Heart left ventricle (tissue), 16 donors: Measurements from ENCODE around the gene FAM171A1. TPM values are rescaled to one million over a fixed set of nuclear protein-coding genes. Genes with fewer than 3 reads are reported as not detected.

Source experiments
- ATAC-seq, 4 donors: fragments of 200-7000 bp; cut with Tn5 transposase; one replicate each; pipeline ENCODE4 v1.9.1; 2020 to 2022; ENCODE audit warnings: moderate library complexity in 4 of 4, mild to moderate bottlenecking in 3 of 4, moderate number of reproducible peaks in 1 of 4
- DNase-seq, 5 donors: peaks; one replicate each; pipeline ENCODE4 v3.0.0-alpha.2; 2020
- H3K27ac ChIP-seq, 12 donors: fragments of 200-600 bp; sonication (generic) in 4 of 12; one replicate each; pipeline versions ENCODE4 v1.5.0 to v1.8.0; 2016 to 2022; ENCODE audit warnings: mild to moderate bottlenecking in 2 of 12
- H3K27me3 ChIP-seq, 9 donors: fragments of 200-600 bp; sonication (generic) in 2 of 9; one replicate each; pipeline versions ENCODE4 v1.5.1 to v1.8.0; 2016 to 2022; ENCODE audit warnings: mild to moderate bottlenecking in 3 of 9
- H3K36me3 ChIP-seq, 9 donors: fragments of 200-600 bp; sonication (generic) in 2 of 9; one replicate each; pipeline versions ENCODE4 v1.5.0 to v1.8.0; 2018 to 2022; ENCODE audit warnings: mild to moderate bottlenecking in 2 of 9
- H3K4me1 ChIP-seq, 12 donors: fragments of 200-600 bp; sonication (generic) in 4 of 12; one replicate each; pipeline versions ENCODE4 v1.5.0 to v1.8.0; 2016 to 2022; ENCODE audit warnings: mild to moderate bottlenecking in 3 of 12
- H3K4me3 ChIP-seq, 12 donors: fragments of 200-600 bp; sonication (generic) in 4 of 12; one replicate each; pipeline versions ENCODE4 v1.5.0 to v1.8.0; 2017 to 2022; ENCODE audit warnings: mild to moderate bottlenecking in 9 of 12, moderate library complexity in 4 of 12
- H3K9me3 ChIP-seq, 12 donors: fragments of 200-600 bp; sonication (generic) in 4 of 12; one replicate each; pipeline versions ENCODE4 v1.5.0 to v1.8.0; 2016 to 2022; ENCODE audit warnings: mild to moderate bottlenecking in 1 of 12
- CTCF ChIP-seq, 12 donors: fragments of 200-600 bp; sonication (generic) in 4 of 12; IDR thresholded peaks; one replicate each; pipeline versions ENCODE4 v1.5.0 to v1.8.0; 2018 to 2022; ENCODE audit warnings: antibody characterized with exemption in 12 of 12, mild to moderate bottlenecking in 5 of 12
- POLR2A ChIP-seq, 2 donors: fragments of 450-650 bp; IDR thresholded peaks; one replicate each; pipeline ENCODE4 v1.6.1; 2017; ENCODE audit warnings: antibody characterized with exemption in 2 of 2, mild to moderate bottlenecking in 2 of 2, moderate library complexity in 2 of 2
- WGBS, 4 donors: extraction: QIAGEN DNeasy Blood & Tissue Kit in 2 of 4; methylation state at CpG; one replicate each; pipeline versions ENCODE4 v1.1.5 to v1.1.7; 2013 to 2018; 5-methylcytosine and 5-hydroxymethylcytosine counted together
- intact Hi-C, 10 donors: fragments of 100-400 bp; cut with DNase I; formaldehyde crosslinking; loops; one replicate each; pipeline versions ENCODE4 v1.11.1 to v1.14.2; 2022
- polyA plus RNA-seq, 2 donors: library from polyadenylated mRNA; stranded (reverse); fragments of 200-250 nt; gene quantifications; one replicate each; pipeline ENCODE4 v1.2.3, GENCODE V29; 2013
- total RNA-seq, 9 donors: library from RNA; depleted of rRNA in 2 of 9; stranded (reverse); fragments of >200 nt in 2 of 9; fragmentation: NEBNext Ultra II Directional in 3 of 9; extraction: Animal tissue kit (Norgen Biotek cat#: 25700) in 3 of 9; gene quantifications; one replicate each; pipeline versions ENCODE4 v1.1.0 to v1.2.4, GENCODE V29; 2016 to 2023
- donor health status: ischemic (EF 13 %, LVEDD 7.1; RV severe dilation, severe dysfunction).
- donor health status: healthy with polysubstance abuse.
- donor health status: DM: no; HTN: yes; CAD: no.
- donor health status: DM: no; HTN: no; CAD: no.
- donor health status: ischemic (EF 25% LVEDD 6.9; RV normal size, moderate dysfunction).
- donor health status: ischemic (EF 25% LVEDD 5.7; RV mildly dilated, moderate dysfunction).
- donor health status: healthy.
- donor health status: DM: yes; HTN: yes; CAD: no.
- donor health status: ischemic (EF 35%, LVEDD 5.7; RV mildly dilated, moderate dysfunction).
- donor health status: nonischemic (EF 11% LVEDD 7.7; RV severe dilation, severe dysfunction).
- donor health status: DM: yes; HTN: yes; CAD: no.
- donor health status: PGD.
- donor health status: ischemic (EF 29% LVEDD 5.4; RV normal size, mild dysfunction).
- donor health status: nonischemic (EF 23%, LVEDD 6.1; RV moderate dilation, normal function).

FAM171A1 gene
- total and polyA plus RNA-seq, 11 donors: 4.1 to 18.0 (median 9.8) TPM

GRCh38 chr10:15201589-15202300 lies 169.3 kb downstream of the FAM171A1 start:
- 73 to 79% (median 75%) methylated on average over 6 of the region's 6 CpGs for WGBS, 4 donors
- intact Hi-C loops: loop anchor here in 1 of 10 donors (5.0 kb wide), 1 partner anchor 34 kb away; the partner anchor contains the start of gene NMT2
- TF ChIP-seq CTCF (IDR thresholded peaks at IDR 0.05) (no peak), POLR2A (IDR thresholded peaks at IDR 0.05) (no peak)
- no peak overlapping the region for H3K4me3 ChIP-seq
- no peaks in the 10 kb centered on the region for H3K9me3 ChIP-seq
- DNase-seq: no peak
- peaks cover 0 to 43% (median 11%) of the 10 kb centered on the region in 12 donors for H3K4me1 ChIP-seq
- H3K36me3 ChIP-seq: no peaks in the 10 kb centered on the region
- H3K27ac ChIP-seq: peak overlapping the region in 4 of 12 donors; percentile 8 to 57 (median 32)
- ATAC-seq: no peak
- H3K27me3 ChIP-seq: no peaks in the 10 kb centered on the region

DNA sequence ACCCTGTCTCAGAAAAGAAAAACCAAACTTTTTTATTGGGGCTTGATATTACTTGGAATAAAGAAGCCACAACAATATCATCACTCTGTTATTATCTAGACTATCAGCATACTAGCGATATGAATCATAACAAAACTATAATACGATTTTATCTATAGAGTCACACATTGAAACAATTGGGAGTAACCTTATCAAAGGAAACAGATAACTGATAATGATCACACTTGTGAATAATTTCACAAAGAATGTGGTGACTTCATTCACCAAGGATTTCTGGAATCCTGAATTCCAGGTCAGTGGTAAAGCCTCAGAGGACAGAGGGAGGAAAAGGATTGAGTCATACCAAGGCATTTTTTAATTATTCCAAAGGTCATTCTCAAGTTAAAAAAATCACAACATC lies 170.5 kb downstream of the FAM171A1 start:
- intact Hi-C loops: loop anchor here in 1 of 10 donors (5.0 kb wide), 1 partner anchor 33 kb away; the partner anchor contains the start of gene NMT2
- Histone ChIP-seq H3K4me3 (no peak overlapping the region), H3K27ac (peak overlapping the region in 4 of 12 donors; percentile 4 to 57 (median 17)), H3K36me3 (no peaks in the 10 kb centered on the region), H3K27me3 (no peaks in the 10 kb centered on the region), H3K9me3 (no peaks in the 10 kb centered on the region), H3K4me1 (peaks cover 0 to 51% (median 11%) of the 10 kb centered on the region in 12 donors)
- 34 to 61% (median 45%) methylated on average over 2 of the region's 2 CpGs for WGBS, 4 donors
- no peak for DNase-seq
- no peak for TF ChIP-seq CTCF (IDR thresholded peaks at IDR 0.05)
- no peak for TF ChIP-seq POLR2A (IDR thresholded peaks at IDR 0.05)
- peak; percentile 25 to 75 (median 56) for ATAC-seq

- Histone ChIP-seq H3K9me3 (peaks cover 0 to 5% (median 0%) of the 10 kb centered on the region in 12 donors), H3K27ac (no peak overlapping the region), H3K27me3 (no peaks in the 10 kb centered on the region), H3K4me3 (no peak overlapping the region), H3K4me1 (peaks cover 0 to 57% (median 11%) of the 10 kb centered on the region in 12 donors), H3K36me3 (no peaks in the 10 kb centered on the region)
- WGBS, 4 donors: 90 to 99% (median 95%) methylated on average over 4 of the region's 4 CpGs
- TF ChIP-seq POLR2A (IDR thresholded peaks at IDR 0.05): no peak
- TF ChIP-seq CTCF (IDR thresholded peaks at IDR 0.05): no peak
- intact Hi-C loops: no loop called here
- no peak for ATAC-seq
- no peak for DNase-seq
Observed at GRCh38 chr10:15197911-15198310, 173.2 kb downstream of the FAM171A1 start.

DNA sequence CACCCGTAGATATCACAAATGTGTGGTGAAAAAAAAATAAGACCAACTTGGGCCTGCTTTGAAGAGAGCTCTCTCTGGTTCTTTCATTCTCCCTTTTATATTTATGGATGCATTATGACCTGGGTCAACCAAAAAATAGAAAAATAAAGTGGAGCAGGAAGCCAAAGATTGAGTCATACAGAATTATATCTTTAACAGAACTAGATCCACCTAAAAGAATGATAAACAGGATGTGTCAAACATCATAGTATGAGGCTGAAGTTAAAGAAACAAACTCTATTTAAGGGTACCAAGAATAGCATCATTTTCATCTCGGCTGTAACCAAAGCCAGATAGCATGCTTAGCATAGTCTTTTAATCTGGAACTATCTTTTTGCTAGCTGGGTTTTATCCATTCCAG lies 173.8 kb downstream of the FAM171A1 start:
- Histone ChIP-seq H3K4me3 (no peak overlapping the region), H3K36me3 (no peaks in the 10 kb centered on the region), H3K4me1 (peaks cover 0 to 50% (median 11%) of the 10 kb centered on the region in 12 donors), H3K27me3 (no peaks in the 10 kb centered on the region), H3K27ac (peak overlapping the region in 1 of 12 donors; percentile 52), H3K9me3 (peaks cover 0 to 5% (median 0%) of the 10 kb centered on the region in 12 donors)
- WGBS, 4 donors: 30 to 47% (median 40%) methylated on average over 2 of the region's 2 CpGs
- no peak for TF ChIP-seq CTCF (IDR thresholded peaks at IDR 0.05)
- no peak for TF ChIP-seq POLR2A (IDR thresholded peaks at IDR 0.05)
- DNase-seq (no peak), ATAC-seq (no peak)
- intact Hi-C loops: no loop called here
